HG03565 (cell line): Measurements from ENCODE around the gene MAPK4.
"Not testable (repeated sequence)": the region's sequence is repeated elsewhere in the genome, so short reads cannot be mapped to it uniquely, and the experiment has no call there.

Experiments used
- ATAC-seq: cut with Tn5 transposase; IDR thresholded peaks from one replicate; pipeline ENCODE4 v1.9.1; 2021; ENCODE audit warnings: mild to moderate bottlenecking, moderate library complexity; ENCODE audit not compliant: unreplicated experiment

MAPK4 gene

GRCh38 chr18:50559752-50560680 lies at the start of gene MAPK4:
TSS of gene MAPK4 (plus strand) at chr18:50560087. CDS start at chr18:50663959, 103,872 bp downstream.
- ATAC-seq = no peak

DNA sequence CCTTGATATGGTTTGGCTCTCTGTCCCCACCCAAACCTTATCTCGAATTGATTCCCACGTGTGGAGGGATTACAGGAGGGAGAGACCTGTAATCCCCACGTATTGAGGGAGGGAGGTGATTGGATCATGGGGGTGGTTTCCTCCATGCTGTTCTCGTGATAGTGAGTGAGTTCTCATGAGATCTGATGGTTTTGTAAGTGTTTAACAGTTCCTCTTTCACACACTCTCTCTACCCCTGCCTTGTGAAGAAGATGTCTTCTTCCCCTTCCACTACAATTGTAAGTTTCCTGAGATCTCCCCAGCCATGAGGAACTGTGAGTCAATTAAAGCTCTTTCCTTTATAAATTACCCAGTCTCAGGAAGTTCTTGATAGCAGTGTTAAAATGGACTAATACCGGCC lies 42.6 kb upstream of the MAPK4 start:
- ATAC-seq = not testable (repeated sequence)

- no peak for ATAC-seq
These were observed 40.9 kb upstream of the MAPK4 start for GRCh38 chr18:50518787-50519546.

- ATAC-seq = no peak
These were observed 36.7 kb upstream of the MAPK4 start for GRCh38 chr18:50523165-50523564.

DNA sequence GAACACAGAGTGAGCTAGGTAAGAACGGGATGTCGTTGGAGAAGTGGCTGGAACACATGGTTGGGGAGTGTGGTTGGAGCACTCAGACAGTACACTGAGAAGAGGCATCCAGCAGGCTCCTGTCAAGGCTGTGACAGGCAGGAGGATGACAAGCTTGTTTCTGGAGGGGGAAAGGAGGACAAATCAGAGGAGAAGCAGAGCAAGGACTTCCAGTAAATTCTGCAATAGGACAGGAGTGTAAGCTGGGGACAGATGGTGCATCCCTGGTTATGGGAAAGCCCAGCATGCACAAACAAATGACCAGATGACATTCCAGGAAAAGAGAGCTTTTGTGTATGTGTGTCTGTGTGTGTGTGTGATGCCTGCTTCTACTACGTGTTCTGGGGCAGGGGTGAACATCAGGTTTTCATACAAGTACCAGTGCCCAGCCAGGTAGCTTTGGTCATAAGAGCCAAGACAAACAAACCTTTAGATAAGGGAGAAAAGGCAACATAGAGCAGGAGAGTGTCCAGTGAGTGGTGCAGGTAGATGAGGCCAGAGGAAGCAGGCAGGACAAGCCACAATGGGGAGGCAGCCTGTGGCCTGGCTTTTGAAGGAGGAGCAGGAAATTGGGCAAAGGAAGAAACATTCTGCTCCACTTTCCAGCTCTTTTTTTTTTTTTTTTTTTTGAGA lies 32.1 kb upstream of the MAPK4 start:
- no peak for ATAC-seq

GRCh38 chr18:50528806-50529205 lies 31.1 kb upstream of the MAPK4 start:
- ATAC-seq = no peak

DNA sequence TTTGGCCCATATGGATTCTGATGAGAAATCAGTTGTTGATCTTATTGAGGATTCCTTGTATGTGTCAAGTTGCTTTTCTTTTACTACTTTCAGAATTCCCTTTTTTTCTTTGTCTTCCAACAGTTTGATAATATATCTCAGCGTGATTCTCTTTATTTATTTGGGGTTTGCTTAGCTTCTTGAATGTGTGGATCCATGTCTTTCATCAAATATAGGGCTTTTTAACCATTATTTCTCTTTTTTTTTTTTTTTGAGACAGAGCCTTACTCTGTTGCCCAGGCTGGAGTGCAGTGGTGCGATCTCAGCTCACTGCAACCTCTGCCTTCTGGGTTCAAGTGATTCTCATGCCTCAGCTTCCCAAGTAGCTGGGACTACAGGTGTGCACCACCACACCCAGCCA lies 26.1 kb upstream of the MAPK4 start:
- ATAC-seq = not testable (repeated sequence)

DNA sequence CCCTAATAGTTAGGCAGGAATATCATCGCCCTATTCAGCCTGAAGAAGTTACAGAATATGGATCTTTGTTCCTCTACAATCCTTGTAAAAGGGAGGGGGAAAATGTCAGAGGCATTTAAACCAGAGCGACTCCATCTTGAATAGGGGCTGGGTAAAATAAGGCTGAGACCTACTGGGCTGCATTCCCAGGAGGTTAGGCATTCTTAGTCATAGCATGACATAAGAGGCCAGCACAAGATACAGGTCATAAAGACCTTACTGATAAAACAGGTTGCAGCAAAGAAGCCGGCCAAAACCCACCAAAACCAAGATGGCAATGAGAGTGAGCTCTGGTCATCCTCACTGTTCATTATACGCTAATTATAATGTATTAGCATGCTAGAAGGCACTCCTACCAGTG lies 15.4 kb upstream of the MAPK4 start:
- not testable (repeated sequence) for ATAC-seq

DNA sequence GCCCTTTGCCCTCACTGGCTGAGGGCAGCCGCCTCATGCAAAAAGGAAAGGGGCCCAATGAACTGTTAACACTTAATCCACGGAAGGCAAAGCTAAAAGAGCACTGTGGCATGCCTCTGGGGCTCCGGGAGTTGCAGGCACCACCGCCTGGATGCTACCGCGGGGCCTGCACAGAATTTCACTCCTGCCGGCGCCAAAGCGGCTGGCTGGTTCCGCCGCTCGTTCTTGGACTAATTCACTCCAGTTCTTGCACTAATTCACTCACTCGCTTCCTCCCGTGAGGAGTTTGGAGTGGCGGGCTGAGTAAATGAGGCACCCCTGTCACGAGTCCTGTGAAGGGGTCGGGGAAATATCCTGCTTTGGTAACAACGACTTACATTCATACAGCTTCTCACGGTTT lies 14.0 kb upstream of the MAPK4 start:
- ATAC-seq = no peak

GRCh38 chr18:50548160-50548559 lies 11.7 kb upstream of the MAPK4 start:
- no peak for ATAC-seq

GRCh38 chr18:50551651-50552050 lies 8.2 kb upstream of the MAPK4 start:
- not testable (repeated sequence) for ATAC-seq

GRCh38 chr18:50558157-50558556 lies 1.7 kb upstream of the MAPK4 start:
- ATAC-seq = no peak

GRCh38 chr18:50558948-50559751 lies 737 bp upstream of the MAPK4 start:
- no peak for ATAC-seq

GRCh38 chr18:50560681-50561629 lies 1.1 kb downstream of the MAPK4 start:
- no peak for ATAC-seq

GRCh38 chr18:50562258-50562657 lies 2.4 kb downstream of the MAPK4 start:
- ATAC-seq = not testable (repeated sequence)

GRCh38 chr18:50562686-50563085 lies 2.8 kb downstream of the MAPK4 start:
- no peak for ATAC-seq

DNA sequence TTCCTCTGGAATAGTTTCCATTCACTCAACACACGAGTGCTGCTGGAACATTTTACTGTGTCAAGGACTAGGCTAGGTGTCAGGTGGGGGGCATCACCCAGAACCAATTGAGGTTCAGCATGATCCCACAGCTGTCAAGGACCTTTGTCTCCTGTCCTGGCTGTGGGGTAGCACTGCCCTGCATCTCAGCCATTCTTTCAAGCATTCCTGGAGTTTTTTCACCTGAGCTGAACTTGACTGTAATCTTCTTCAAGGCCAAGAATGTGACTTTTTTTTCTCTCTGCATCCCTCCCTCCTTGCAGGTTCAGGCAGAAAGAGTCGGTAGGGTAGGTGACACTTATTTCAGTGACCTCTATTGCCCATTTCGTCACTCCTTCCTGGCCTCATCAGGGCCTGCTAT lies 3.5 kb downstream of the MAPK4 start:
- ATAC-seq = no peak

- no peak for ATAC-seq
These were observed 10.0 kb downstream of the MAPK4 start for GRCh38 chr18:50569930-50570329.

- no peak for ATAC-seq
These were observed 11.7 kb downstream of the MAPK4 start for GRCh38 chr18:50571606-50572005.
